Neural crest cell (in vitro differentiated cells): ENCODE data around the gene STARD7. TPM values are rescaled to one million over a fixed set of nuclear protein-coding genes. Genes with fewer than 3 reads are reported as not detected.

Experiments used
- DNase-seq: peaks from one replicate; pipeline ENCODE4 v3.0.0; 2021; ENCODE audit warnings: low read depth, mixed read lengths, low spot score
- H3K27ac Mint-ChIP-seq: one replicate; pipeline ENCODE4 v1.8.0; 2021; ENCODE audit warnings: mild to moderate bottlenecking, mixed read lengths; ENCODE audit not compliant: unreplicated experiment
- H3K27me3 Mint-ChIP-seq: 2 replicates; pipeline ENCODE4 v1.8.0; 2021; ENCODE audit warnings: low read depth, mild to moderate bottlenecking, mixed read lengths
- H3K36me3 Mint-ChIP-seq: 2 replicates; pipeline ENCODE4 v1.8.0; 2021; ENCODE audit warnings: low read depth, mild to moderate bottlenecking, mixed read lengths
- H3K4me1 Mint-ChIP-seq: 2 replicates; pipeline ENCODE4 v1.8.0; 2021; ENCODE audit warnings: mixed read lengths
- H3K4me3 Mint-ChIP-seq: one replicate; pipeline ENCODE4 v1.8.0; 2021; ENCODE audit warnings: mild to moderate bottlenecking, mixed read lengths
- H3K9me3 Mint-ChIP-seq: 2 replicates; pipeline ENCODE4 v1.8.0; 2021; ENCODE audit warnings: mixed read lengths
- CTCF ChIP-seq: fragments of 200-600 bp; sonication (generic); conservative IDR thresholded peaks from 2 replicates; pipeline ENCODE4 v1.5.0; 2021; ENCODE audit warnings: antibody characterized with exemption, mild to moderate bottlenecking
- total RNA-seq: library from RNA; stranded (reverse); gene quantifications from 2 replicates; pipeline ENCODE4 v1.2.1, GENCODE V29; 2021

Gene STARD7
- total RNA-seq, 1 donor from 2014 or later: 178 TPM

- peaks cover 5% of the 10 kb centered on the region for H3K36me3 Mint-ChIP-seq
- TF ChIP-seq CTCF: no peak
- H3K27me3 Mint-ChIP-seq: no peaks in the 10 kb centered on the region
- no peaks in the 10 kb centered on the region for H3K9me3 Mint-ChIP-seq
- no peak overlapping the region for H3K27ac Mint-ChIP-seq
- H3K4me1 Mint-ChIP-seq: peaks cover 44% of the 10 kb centered on the region
- DNase-seq: no peak
- no peak overlapping the region for H3K4me3 Mint-ChIP-seq
Observed at GRCh38 chr2:96202152-96202854, 6.3 kb downstream of the STARD7 start.

GRCh38 chr2:96201338-96201737 lies 7.3 kb downstream of the STARD7 start:
- Mint-ChIP-seq H3K4me3 (no peak overlapping the region), H3K4me1 (peaks cover 36% of the 10 kb centered on the region), H3K27me3 (no peaks in the 10 kb centered on the region), H3K9me3 (no peaks in the 10 kb centered on the region), H3K36me3 (peaks cover 5% of the 10 kb centered on the region), H3K27ac (no peak overlapping the region)
- no peak for DNase-seq
- TF ChIP-seq CTCF: no peak

- no peak overlapping the region for H3K27ac Mint-ChIP-seq
- H3K4me3 Mint-ChIP-seq: no peak overlapping the region
- peaks cover 9% of the 10 kb centered on the region for H3K36me3 Mint-ChIP-seq
- DNase-seq: no peak
- no peaks in the 10 kb centered on the region for H3K9me3 Mint-ChIP-seq
- H3K27me3 Mint-ChIP-seq: no peaks in the 10 kb centered on the region
- H3K4me1 Mint-ChIP-seq: peaks cover 17% of the 10 kb centered on the region
- no peak for TF ChIP-seq CTCF
Observed at GRCh38 chr2:96198921-96199320, 9.7 kb downstream of the STARD7 start.

- H3K4me3 Mint-ChIP-seq: no peak overlapping the region
- H3K27me3 Mint-ChIP-seq: no peaks in the 10 kb centered on the region
- H3K9me3 Mint-ChIP-seq: no peaks in the 10 kb centered on the region
- DNase-seq: no peak
- TF ChIP-seq CTCF: no peak
- peaks cover 8% of the 10 kb centered on the region for H3K4me1 Mint-ChIP-seq
- H3K27ac Mint-ChIP-seq: no peak overlapping the region
- peaks cover 11% of the 10 kb centered on the region for H3K36me3 Mint-ChIP-seq
Observed at GRCh38 chr2:96197546-96198255, 10.9 kb downstream of the STARD7 start.

GRCh38 chr2:96195410-96196066 lies 13.1 kb downstream of the STARD7 start:
- Mint-ChIP-seq H3K4me1 (no peaks in the 10 kb centered on the region), H3K27ac (no peak overlapping the region), H3K36me3 (peaks cover 15% of the 10 kb centered on the region), H3K27me3 (no peaks in the 10 kb centered on the region), H3K4me3 (no peak overlapping the region), H3K9me3 (no peaks in the 10 kb centered on the region)
- no peak for TF ChIP-seq CTCF
- no peak for DNase-seq
